Measurements from ENCODE around the gene DDX17.
"Not testable (repeated sequence)": the region's sequence is repeated elsewhere in the genome, so short reads cannot be mapped to it uniquely, and the experiment has no call there.

Gene DDX17

DNA sequence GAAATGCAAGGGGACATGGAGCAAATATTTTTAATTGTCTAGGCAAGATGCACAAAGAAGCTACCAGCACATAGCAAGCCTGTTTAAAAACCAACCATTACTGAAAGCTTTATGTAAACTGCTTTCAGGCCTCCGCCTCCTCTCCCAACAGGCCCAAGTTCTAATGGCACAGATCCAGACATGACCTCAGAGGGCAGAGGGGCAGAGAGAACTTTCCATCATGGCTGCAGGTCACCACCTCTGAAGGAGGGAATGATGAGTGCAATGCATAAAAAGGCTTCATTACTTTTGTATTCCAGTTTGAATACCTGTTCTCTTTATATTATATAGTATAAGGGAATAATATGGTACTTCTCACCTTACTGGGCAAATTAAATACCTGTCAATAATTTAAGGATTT is 15.2 kb downstream of the DDX17 start:
- DNase-seq: no peak

DNA sequence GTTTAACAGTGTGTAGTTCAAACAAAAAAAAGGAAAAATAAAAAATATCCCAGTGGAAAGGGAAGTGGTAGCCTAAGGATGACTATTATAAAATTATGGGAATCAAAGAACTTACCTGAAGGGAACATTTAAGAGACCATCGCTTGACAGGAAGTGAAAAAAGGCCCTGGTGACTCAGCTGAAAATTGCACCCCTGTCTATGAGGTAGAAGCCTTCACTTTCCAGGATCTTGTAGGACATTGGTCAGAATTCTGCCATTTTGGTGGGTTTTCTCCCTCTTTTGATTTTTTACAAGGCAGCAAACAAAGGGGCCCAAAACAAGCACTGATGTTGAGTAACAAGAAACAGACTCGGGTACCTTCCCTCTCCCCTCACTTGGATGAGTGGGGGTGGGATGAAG is 15.6 kb downstream of the DDX17 start:
- DNase-seq: no peak

DNA sequence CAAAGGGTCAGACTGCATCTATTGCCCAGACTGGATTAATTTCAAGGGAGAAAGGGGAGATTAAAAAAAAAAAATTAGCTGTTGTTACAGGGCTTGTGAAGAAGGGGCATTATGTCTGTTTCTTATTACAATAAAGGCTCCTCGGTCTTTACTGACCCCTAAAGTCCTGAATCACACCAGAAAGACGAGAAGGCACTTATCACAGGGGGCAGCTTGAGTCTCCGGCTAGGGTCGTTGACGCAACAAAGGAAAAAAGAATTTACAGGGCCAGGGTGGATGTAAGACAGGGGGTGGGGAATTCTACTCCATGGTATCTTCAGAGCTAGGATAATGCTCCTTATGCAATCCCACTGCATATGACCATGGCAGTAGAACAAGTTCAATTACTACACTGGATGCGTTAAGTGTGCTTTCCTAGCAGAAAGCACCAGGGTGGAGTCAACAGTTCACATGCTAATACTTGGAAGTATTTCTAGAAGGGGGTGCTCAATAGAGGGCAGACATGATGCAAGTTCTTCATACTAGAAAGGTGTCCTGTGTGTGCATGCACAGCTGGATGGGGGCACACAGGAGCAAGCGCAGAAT is 16.5 kb downstream of the DDX17 start:
- DNase-seq: no peak

DNA sequence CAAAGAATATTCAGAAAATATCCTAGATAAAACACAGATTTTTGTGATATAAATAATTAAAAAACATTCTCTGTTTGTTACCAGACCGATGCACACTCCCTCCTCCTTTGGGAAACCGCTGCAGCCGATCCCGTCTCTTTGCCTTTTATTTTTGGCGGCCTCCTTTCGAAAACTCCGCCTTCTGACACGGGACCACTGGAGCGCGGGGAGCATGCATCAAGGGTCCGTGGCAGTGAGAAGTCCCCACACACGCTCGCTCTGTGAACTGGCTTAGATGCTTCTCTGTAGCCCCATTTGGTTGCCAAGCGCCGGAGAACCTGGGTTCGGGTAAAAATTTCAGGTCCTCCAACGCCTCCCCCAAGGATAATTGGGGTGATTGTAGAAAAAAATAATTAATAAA is 17.0 kb downstream of the DDX17 start:
- DNase-seq: no peak

DNA sequence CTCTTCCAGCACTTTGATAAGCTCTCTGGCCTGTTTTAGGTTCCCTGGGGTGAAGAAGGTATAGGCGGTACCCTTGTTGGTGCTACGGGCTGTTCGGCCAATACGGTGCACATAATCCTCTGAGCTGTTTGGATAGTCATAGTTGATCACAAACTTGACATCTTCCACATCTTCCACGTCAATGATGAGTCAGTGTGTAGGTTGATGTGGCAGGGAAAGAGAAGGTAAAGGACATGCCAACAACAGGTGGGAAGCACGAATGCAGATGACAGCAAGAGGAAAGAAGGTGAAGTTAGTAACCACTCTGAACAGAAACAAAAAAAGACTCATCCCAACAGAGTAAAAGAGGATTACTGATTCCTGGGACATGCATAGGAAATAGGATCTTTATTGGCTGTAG is 18.2 kb downstream of the DDX17 start:
- DNase-seq: no peak

DNA sequence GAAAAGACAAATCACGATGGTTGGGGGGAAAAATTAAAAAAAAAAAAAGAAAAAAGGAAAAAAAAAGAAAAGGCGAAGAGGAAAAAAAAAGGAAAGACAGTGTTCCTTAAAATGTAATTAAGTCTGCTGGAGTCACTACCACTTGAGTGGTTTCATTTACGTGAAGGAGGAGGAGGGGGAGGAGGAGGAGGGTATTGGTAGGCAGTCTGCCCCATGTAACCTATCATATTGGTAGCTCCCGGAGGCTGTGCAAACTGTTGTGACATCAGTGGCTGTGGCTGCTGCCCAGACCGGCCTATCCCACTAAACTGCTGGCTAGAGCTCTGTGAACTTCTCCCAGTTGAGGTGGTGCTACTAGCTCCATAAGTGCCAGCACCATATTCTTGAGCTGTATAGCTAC is 20.3 kb downstream of the DDX17 start:
- no peak for DNase-seq

DNA sequence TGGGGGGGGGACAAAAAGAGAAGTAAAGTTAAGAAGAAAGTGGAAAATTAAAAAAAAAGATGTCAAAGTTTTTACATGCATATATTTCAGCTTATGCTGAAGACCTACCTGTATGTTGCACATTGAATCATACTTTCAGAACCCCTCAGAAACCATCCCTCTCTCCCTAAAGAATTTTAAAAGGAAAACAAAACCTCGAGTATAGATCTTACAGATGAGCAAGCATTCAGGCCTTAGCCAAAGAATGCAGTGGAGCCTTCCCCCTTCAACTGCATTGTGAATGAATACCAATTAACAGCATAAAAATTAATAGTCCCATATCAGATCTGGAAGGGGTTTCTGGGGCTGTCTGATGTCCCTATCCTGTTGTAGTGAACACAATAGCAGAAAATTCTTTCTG is 21.9 kb downstream of the DDX17 start:
- DNase-seq: no peak

DNA sequence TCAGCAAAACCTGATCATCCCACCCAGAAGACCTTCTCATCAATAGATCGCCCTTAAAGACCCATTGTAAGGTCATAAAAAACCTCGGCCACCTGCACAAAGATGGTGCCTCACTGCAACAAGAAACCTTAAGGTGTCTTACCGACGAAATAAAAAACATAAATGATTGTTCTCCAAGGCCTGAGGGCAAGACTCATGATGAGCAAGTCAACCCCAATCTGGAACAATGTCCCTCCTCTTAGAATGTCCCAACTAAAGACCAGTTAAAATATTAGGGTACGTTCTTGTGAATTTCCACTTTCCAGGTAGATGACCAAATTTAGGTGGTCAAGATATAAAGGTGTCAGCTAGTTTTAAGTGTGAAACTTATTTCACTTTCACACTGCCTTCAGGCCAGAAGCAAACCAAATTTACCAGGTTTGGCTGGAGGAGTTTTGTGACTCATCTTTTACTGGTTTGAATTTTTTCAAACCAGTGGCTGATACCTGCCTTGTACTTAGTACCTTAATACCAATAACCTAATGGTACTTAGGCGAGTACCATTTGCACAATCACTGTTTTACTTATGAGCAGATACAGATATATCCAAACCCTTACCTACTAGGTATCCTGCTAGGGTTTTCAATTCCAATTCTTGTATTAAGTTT is 23.3 kb downstream of the DDX17 start:
- DNase-seq: no peak

DNA sequence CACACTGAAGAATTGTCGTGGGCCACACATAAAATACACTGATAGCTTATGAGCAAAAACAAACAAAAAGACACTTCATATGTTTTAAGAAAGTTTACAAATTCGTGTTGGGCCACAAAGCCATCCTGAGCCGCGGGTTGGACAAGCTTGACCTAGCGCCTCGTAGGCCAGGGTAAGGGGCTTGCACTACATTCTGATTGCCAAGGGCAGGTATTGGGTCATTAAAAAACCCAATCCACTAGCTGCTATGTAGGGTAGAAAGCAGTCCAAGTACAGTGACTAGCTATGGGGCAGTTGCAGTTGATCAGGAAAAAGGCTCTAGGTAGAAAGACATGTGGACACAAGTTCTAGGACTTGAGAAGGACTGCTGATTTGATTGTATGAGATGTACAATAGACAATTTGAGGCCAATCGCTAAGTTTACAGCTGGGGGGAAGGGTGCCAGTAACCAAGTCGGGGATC is 24.2 kb downstream of the DDX17 start:
- DNase-seq: no peak

DNA sequence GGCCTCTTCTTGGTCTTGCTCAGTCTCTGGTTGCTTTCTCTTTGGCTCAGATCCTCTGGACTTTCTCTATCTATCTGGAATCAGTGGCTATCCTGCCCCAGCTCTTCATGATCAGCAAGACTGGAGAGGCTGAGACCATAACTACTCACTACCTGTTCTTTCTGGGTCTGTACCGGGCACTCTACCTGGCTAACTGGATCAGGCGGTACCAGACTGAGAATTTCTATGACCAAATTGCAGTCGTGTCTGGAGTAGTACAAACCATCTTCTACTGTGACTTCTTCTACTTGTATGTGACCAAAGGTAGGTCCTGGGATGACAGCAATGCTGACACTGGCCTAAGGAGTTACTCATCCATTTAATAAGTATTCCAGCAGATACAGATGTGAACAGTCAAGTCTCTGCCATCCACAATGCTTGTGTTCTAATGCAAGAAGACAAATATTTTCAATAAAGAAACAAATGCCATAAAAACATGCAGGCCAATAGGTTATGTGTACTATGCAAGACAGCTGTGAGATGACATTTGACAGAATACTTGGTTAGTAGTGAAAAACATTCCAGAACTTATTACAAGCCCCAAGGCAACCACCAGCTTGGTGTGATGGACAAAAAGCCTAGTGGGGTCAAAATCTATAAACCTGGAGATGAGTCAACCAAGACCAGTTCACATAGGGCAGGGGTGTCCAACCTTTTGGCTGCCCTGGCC is 24.8 kb downstream of the DDX17 start:
- no peak for DNase-seq

DNA sequence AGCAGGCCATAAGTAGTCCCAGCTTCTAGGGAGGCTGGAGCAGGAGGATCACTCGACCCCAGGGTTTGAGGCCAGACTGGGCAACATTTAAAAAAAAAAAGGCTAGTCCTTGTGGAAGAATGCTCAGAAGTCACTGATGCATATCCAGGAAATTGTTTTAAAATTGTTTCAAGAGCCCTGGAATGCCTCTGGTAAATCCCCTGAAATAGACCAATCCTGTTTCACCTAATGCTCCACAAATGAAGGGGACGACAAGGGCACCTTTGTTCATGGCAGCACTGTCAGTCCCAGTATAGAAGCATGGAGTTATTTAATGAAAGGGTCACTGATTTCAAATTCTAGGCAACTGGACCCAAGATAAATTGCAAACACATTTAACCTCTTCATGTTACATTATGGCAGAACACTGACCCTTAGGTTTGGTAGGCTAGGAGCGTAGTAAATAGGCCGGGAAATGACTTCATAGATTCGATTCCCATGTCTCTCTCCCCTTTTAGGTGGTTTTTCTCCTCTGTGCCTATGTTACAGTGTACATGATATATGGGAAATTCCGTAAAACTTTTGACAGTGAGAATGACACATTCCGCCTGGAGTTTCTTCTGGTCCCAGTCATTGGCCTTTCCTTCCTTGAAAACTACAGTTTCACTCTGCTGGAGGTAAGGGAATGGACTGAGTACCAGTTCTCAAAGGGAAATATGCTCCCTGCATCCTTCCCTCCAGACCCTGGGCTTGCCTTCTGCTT is 26.8 kb downstream of the DDX17 start:
- no peak for DNase-seq

DNA sequence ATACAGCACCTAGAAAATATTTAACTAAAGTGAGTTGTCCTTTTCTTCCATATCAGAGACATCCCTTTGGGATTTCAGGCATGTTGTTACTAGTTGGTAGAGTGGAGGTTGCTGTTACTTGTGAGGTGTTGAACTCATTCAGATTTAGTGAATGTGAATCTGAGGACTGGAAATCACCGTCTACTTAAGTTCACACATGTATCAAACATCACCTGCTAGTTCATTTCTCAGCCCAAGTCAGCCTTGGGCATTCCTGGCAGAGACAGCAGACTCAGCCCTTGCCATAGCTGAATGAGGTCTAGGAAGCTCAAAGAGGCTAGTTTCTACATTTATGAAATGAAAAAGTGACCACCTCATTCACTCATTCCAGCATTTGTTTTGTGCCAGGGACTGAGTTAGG is 28.5 kb downstream of the DDX17 start:
- DNase-seq: no peak

DNA sequence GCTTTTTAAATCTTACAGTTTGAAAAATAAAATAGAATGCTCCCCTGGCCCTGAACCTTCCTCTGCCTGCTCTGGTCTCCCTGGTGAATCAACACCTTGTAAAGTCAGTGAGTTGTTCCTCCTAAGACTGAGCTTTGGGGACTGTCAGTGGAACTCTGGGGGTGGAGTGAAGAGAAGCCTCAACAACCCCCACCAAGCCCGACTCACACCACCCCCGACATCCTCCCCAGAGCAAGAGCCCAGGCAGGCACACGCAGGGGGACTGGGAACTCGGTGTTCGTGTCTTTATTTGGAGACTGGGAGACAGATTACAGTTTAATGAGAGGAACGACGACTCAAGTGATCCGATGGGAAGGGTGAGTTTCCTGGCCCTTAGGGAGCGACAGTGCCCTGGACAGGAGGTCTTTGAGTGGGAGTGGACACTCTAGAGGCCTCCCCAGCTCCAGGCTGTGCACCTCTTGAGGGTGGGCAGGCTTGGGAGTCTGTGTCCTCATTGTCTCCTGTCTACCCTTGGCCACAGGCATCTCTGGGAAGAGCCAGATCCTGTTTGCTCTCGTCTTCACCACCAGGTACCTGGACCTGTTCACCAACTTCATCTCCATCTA is 32.0 kb downstream of the DDX17 start:
- no peak for DNase-seq

DNA sequence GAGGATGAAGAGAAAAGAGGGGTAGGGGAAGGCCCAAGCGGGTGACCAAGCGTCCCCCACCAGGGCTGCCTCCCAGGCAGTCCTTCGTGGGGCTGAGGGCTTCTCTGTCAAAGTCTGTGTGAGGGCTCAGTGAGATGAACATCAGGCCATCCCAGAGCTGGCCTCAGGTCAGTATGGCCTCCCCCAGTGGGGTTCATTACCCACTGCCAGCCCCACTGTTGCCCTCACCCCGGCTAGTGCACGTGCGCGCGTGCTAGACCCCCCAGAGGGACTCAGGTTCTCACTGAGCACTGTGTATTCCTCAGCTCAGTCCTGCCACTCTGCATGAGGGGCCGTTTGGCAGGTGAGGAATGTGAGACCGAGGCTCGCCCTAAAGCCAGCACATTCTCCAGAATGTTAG is 34.9 kb downstream of the DDX17 start:
- no peak for DNase-seq

DNA sequence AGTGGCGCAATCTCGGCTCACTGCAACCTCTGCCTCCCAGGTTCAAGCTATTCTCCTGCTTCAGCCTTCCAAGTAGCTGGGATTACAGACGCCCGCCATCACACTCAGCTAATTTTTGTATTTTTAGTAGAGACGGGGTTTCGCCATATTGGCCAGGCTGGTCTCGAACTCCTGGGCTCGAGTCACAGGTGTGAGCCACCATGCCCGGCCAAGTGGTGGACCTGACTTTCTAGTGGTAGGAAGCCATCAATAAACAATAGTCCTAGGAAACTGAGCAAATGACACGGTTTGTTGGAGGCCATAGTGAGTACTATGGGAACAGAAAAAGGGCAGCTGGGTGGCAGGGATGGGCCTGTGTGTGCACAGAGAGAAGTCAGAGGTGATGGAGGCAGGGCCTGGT is 35.9 kb downstream of the DDX17 start:
- DNase-seq: not testable (repeated sequence)

DNA sequence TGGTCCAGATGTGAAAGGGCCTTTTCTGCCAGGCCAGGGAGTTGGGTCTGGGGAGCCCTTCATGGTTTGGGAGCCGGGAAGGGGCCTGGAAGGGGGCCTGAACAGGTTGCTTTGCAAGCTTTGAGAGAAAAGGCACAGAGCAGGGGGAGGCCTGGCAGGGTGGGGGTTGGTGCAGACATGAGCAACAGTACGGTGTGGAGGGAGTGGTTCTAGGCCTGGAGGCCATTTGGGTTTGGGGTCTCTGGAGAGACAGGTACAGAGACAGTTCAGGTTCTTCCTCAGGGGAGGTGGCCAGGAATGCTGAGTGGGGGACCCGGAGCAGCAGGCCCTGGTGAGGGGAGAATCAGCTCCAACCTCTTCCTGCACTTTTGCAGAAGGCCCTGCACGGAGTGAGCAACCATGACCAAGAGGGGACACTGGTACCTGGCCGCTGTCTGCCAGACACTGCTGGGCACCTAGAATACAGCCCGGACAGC is 36.8 kb downstream of the DDX17 start:
- DNase-seq: no peak

DNA sequence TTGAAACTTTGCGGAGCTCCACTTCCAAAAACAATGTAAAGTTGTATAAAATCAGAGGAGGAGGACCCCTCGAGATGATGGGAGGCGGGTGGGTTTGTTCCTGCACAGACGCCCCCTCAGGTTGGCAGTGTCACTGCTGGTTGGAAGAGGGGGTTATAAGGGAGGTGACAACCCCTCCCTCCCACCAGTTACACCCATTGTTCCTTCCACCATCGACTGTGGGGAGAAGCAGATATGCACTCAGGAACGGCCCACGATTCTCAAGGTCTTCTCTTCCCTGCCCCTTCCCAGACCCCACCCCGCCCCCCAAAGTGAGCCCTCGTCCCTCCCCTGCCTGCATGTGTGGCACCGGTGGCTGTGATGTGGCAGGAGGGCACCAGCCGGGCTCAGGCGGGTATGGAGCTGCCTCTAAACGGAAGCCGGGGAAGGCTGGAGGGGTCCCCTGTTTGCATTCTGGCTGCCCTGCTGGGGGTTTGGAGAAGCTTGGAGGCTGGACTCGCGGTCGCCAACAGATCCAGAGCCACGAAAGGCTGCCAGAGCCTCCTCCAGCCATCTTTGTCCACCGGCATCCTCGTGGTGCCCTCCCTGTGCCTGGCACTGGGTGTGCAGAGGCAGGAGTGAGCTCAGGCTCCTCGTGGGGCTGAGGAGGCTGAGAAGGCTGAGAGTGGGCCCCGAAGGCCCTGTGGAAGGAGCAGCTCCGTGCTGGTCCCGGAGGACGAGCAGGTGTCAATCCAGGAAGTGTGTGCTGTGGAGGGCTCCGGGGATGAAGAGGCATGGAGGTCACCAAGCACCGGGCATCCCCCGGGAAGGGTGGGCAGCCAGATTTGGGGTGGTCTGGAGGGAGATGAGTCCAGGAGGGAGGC is 37.4 kb downstream of the DDX17 start:
- no peak for DNase-seq

DNA sequence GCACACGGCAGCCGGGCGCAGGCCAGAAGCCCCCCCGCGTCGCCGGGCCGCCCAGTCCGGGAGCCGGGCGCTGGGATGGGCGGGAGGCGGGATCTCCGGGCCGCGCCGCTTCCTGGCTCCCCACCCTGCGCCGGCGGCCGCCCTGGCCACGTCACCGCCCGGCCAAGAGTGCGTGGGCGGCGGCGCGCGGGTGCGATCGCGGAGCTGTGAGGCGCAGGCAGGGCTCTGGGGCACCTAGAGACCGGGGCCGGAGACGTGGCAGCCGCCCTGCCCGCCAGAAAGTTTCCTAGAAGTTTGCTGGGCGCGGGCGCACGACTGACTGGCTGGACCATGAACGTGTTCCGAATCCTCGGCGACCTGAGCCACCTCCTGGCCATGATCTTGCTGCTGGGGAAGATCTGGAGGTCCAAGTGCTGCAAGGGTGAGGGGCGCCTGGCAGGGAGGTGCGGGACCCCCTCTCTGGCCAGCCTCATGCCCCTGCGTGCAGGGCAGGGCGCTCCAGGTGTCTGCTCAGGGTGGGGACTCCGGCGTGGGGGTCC is 38.1 kb downstream of the DDX17 start, which contains the start of gene KDELR3:
Gene KDELR3, plus strand, starts transcription at position 193 of the 539 bp plus-strand sequence. Its CDS starts 138 bp downstream, at position 331.
- DNase-seq: no peak

DNA sequence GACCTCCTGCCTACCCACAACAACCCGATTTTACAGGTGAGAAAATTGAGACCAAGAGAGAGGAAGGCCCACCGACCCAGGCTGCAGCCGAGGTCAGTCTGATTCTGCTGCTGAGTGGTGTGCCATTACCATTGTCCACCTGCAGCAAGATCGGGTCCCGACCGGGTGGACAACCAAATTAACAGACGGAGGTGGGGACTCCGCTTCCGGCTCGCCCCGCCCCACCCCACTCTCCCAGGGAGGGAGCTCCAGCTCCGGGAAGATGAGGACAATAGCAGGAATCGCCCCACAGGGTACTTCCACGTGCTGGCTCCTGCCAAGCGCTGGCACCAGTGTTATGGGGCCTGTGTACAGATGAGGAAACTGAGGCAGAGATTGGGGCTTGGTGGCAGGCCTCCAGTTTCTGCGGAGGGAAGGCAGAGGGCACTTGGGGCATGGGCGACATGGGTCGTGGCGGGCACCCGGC is 38.6 kb downstream of the DDX17 start:
- DNase-seq: no peak

DNA sequence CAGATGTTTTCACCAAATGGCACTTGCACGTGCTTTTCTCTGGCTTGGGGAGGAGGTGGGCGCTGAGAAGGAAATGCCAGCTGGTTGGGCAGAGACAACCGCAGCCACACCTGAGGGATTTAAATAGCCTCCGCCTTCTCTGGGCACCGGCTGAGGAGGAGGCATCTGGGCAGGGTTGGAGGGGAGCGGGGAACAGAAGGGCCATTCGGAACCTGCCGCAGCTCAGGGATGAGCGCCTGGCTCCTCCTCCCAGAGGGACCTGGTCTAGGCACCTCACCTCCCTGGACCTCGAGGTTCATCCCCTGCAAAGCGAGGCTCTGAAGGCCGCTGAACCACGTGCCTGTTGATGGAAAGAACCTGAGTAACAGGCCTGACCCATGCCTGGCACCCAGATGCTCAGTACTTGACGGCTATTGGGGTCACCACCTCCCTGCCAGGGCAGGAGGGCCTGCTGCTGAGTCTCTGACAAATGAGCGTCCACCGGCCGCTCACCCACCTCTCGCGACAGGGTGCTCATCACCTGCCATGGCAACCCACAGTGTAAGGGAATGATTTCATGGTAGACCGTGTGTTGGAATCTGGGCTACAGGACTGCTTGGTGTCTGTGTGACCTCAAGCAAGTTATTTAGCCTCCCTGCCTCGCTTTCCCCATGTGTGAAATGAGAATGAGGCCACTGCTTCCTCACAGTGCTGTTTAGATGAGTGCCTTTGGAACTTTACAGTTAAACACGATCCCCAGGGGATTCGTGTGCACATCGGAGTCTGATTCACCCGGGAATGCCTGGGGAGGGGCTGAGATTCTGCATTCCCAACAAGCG is 40.2 kb downstream of the DDX17 start:
- DNase-seq: no peak
